GM18508 (cell line): ENCODE measurements around the gene MDK.

ENCODE experiments used
- ATAC-seq: cut with Tn5 transposase; IDR thresholded peaks from one replicate; pipeline ENCODE4 v1.9.1; 2021; ENCODE audit warnings: moderate number of reproducible peaks; ENCODE audit not compliant: insufficient read depth, unreplicated experiment

The MDK gene

GRCh38 chr11:46393231-46393616 lies 11.8 kb downstream of the MDK start:
- no peak for ATAC-seq

GRCh38 chr11:46393759-46394158 lies 12.3 kb downstream of the MDK start:
- ATAC-seq: no peak

- ATAC-seq: no peak
Observed at GRCh38 chr11:46397526-46397925, 16.1 kb downstream of the MDK start.

GRCh38 chr11:46402957-46403902 lies 21.8 kb downstream of the MDK start:
- no peak for ATAC-seq

GRCh38 chr11:46404476-46405017 lies 23.1 kb downstream of the MDK start:
- ATAC-seq: no peak

GRCh38 chr11:46407635-46408034 lies 26.2 kb downstream of the MDK start:
- ATAC-seq: no peak

- ATAC-seq: no peak
Observed at GRCh38 chr11:46408407-46408986, 27.0 kb downstream of the MDK start.

GRCh38 chr11:46410021-46410420 lies 28.6 kb downstream of the MDK start:
- ATAC-seq: no peak

GRCh38 chr11:46413760-46414465 lies 32.4 kb downstream of the MDK start:
- ATAC-seq: no peak

- ATAC-seq: no peak
Observed at GRCh38 chr11:46414466-46414796, 33.0 kb downstream of the MDK start.

GRCh38 chr11:46414879-46415278 lies 33.4 kb downstream of the MDK start:
- ATAC-seq: no peak

GRCh38 chr11:46417711-46418110 lies 36.2 kb downstream of the MDK start:
- ATAC-seq: no peak

- ATAC-seq: no peak
Observed at GRCh38 chr11:46418751-46419150, 37.3 kb downstream of the MDK start.

- ATAC-seq: no peak
Observed at GRCh38 chr11:46420513-46420912, 39.0 kb downstream of the MDK start.

GRCh38 chr11:46421257-46421880 lies 39.9 kb downstream of the MDK start:
- ATAC-seq: no peak

GRCh38 chr11:46422588-46422987 lies 41.1 kb downstream of the MDK start:
- ATAC-seq: no peak

GRCh38 chr11:46426233-46426991 lies 44.9 kb downstream of the MDK start:
- ATAC-seq: no peak

GRCh38 chr11:46427364-46427763 lies 45.9 kb downstream of the MDK start:
- ATAC-seq: no peak

GRCh38 chr11:46429717-46430116 lies 48.2 kb downstream of the MDK start:
- no peak for ATAC-seq

GRCh38 chr11:46431211-46431610 lies 49.7 kb downstream of the MDK start:
- no peak for ATAC-seq
